Measurements from ENCODE around the gene BUD23.

DNA sequence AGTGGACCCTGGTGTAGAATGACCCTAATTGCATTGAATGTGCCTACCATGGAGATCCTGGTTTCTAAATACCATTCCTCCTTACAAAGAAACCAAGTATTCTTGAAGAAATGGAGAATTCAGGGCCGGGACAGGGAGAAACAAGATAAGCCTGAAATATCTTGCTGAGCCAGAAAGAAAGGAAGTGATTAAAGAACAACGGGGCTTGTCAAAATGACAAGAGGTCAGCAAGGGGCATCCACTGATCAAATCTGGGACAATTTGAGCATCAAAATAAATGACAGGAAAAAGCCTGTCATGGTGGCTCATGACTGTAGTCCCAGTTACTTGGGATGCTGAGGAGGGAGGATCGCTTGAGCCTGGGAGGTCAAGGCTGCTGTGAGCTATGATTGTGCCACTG, 47.1 kb downstream of the BUD23 start:
- TF ChIP-seq POLR2A (IDR thresholded peaks at IDR 0.05), result no peak
- TF ChIP-seq, protein P1, sequence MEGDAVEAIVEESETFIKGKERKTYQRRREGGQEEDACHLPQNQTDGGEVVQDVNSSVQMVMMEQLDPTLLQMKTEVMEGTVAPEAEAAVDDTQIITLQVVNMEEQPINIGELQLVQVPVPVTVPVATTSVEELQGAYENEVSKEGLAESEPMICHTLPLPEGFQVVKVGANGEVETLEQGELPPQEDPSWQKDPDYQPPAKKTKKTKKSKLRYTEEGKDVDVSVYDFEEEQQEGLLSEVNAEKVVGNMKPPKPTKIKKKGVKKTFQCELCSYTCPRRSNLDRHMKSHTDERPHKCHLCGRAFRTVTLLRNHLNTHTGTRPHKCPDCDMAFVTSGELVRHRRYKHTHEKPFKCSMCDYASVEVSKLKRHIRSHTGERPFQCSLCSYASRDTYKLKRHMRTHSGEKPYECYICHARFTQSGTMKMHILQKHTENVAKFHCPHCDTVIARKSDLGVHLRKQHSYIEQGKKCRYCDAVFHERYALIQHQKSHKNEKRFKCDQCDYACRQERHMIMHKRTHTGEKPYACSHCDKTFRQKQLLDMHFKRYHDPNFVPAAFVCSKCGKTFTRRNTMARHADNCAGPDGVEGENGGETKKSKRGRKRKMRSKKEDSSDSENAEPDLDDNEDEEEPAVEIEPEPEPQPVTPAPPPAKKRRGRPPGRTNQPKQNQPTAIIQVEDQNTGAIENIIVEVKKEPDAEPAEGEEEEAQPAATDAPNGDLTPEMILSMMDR (IDR thresholded peaks at IDR 0.05), result no peak
